GM19452 (cell line): ENCODE results near the gene CC2D1B.

ENCODE experiments used
- ATAC-seq: cut with Tn5 transposase; IDR thresholded peaks from one replicate; pipeline ENCODE4 v1.9.1; 2021; ENCODE audit not compliant: unreplicated experiment

CC2D1B gene

DNA sequence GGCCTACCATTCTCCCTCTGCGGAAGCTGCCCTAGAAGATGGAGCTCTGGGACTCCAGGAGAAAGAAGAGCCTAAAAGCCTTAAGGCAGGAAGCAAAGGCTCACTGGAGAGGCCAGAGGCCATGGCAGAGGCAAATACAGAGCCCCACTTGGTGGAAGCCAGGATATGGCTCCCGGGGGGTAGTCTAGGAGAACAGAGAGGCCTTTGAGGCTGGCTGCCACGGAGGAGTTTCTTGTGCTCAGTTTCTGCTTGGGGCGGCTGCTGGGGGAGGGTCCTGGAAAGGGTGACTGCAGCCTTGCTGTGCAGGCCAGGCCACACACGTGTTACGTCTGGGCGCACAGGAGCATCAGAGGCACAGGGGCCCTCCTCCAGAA is 5.4 kb downstream of the CC2D1B start:
- no peak for ATAC-seq

DNA sequence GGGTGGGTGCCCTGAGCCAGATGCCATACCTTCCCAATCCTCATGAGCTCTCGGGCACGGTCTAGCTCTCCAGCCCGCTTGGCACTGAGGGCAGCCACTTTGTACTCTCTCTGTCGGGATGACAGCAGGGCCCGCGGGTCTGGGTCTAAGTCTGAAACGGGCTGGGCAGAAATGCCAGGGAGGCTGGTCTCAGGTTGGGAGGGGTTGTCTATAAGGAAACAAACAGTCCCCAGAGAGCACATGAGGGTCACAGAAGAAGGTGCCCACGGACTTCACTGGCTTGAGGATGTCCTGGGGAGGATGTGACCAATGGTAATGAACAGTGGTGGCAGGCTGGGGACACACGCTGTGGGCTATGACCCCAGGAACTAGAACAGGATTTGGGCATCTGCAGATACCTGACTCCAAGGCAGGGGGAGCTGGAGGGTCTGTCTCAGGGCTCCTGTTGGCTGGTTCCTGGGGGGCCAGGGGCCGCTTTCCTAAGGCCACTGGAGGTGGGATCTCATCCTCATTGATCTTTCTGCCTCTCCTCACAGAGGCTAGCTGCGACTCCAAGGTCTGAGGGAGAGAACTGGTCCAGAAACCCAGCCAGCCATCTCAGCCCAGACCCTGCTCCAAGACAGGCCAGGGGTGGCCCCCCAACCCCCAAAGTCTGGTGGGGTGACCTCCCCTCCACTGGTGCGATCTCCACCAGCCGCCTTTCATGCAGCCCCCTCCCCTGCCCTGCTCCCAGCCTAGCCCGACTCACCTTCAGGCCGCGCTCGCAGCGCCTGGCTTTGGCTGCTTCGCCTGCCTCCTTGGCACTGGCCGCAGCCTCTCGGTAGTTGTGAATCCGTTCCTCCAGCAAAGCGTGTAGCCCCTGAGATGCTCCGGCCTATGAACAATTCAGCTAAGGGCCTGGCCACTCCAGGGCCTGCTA is 6.1 kb downstream of the CC2D1B start:
- no peak for ATAC-seq

DNA sequence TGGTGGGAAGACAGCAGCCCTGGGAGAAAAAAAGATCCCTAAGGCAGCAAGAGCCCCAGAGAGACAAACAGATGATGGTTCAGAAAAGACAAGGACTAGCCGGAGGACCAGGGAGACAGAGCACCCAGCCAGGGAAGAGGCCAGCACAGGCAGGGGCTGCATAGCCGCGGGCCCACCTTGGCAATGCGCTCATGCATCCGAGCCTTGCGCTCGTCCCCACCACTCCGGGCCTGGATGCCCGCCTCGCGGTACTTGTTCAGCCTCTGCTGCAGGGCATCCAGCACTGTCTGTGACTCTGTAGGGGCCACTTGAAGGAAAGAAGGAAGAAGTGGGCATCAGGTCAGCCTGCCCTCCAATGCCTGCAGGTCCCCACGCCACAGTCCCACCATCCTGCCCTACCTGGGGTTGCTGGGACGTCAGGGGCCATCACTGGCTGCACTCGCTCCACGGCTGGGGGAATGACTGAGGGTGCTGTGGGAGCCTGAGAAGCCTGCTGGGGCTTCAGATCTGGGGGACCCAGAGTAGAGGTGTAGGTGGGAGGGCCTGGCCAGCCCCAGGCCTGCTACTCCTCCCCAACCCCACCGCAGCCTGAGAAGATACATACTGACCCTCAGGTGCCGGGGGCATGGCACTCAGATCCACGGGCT is 7.0 kb downstream of the CC2D1B start:
- ATAC-seq: no peak

DNA sequence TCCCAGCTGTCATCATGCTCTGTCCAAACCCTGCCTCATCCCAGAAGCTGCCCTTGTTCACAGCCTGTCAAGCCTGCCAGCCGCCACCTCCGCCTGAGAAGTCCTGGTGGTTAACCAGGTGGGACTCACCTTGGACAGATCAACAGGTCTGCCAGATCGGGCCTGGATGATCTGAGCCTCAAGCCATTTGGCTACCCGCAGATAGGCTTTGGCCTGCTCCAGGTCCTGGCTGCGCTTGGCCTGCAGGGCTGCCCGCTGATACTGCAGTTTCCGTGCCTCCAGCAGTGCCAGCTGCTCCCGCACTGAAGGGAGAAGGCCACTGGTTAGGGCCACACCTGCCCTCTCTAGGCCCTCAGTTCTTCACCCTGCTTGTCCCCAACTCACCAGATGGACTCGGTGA is 8.6 kb downstream of the CC2D1B start:
- no peak for ATAC-seq

DNA sequence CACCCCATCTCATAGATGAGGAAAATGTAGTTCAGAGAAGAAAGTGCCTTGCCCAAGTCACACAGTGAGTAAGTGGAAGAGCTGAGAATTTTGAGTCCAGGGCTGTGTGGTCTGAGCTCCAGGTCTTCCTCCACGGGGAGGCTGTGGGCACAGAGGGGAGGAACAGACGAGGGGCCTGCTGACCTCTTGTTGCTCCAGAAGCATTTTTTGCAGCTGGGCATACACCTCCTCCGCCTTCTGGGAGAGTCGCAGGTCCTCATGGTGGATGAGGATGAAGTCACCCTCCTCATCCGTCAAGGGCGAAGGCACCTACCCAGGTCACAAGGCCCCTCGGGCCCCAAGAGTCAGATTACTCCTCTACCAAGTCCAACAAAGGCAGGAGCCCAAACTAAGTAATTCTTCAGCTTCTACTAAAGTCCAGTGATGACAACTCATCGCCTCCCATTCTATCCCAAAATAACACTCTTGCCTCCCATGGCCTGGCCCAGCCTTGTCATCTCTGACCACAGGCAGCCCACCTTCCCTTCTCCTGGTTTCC is 9.1 kb downstream of the CC2D1B start:
- ATAC-seq: no peak

DNA sequence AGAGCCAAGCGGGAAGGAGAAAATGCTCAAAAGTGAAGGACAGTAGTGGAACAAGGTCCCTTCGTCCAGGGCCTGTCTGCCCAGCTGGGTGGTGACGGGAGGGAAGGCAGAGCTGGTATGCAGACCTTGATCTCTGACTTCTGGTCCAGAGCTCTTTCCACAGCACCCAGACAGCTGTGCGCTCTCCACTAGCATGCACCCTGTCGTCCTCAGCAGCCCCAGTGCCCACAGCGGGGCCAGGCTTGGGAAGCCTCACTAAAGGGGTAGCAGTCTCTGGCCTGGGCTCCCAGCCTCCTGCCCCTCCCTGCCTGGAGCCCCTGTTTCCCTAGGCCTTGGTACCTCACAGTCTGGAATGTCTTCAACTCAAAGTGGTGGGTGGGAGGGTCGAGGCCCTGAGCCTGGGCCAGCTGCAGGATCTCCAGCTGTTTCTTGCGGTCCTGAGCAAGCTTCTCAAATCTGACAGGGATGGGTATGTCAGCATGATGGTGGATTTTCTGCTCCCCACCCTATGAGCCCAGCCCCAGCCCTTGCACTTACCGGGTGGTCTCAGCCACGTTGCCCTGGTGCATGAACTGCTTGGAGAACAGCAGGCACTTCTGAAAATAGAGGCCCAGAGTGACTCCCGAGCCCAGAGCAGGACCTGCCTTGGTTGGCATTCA is 10.0 kb downstream of the CC2D1B start:
- ATAC-seq: no peak

DNA sequence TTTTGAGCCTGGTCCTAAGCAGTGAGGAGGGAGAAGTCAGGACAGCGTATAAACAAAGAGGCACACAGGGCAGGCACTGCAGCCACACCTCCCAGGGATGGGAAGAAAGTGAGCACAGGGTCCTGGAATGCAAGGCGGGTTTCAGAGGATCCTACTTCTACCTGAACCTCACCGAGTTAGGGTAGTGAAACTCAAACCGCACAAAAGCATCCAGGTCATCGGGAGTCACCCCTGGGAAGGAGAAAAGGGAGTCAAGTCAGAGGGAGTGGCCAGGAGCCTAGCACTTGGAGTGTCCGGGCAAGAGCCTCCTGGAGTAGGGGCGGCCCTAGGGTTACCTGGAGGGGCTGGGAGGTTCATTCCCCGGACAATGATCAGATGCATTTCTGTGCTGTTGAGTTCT is 10.6 kb downstream of the CC2D1B start:
- ATAC-seq: no peak

DNA sequence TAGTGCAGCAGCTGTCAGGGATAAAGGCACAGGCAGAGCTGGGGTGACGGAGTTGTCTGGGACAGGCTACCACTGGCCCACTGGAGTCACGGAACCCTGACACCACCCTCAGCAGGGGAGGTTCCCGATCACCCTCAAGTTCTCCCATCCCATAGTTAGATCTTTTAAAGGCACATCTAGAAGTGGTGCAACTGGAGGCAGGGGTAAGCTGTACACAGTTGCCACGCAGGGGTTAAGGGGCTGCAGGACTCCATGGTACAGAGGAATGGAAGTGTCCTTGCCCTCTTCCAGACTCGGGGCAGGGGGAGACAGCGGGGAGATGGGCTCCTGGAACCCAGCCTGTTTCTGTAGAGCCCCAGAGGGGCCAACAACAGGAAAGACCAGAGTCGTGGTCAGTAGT is 13.3 kb downstream of the CC2D1B start:
- ATAC-seq: no peak

DNA sequence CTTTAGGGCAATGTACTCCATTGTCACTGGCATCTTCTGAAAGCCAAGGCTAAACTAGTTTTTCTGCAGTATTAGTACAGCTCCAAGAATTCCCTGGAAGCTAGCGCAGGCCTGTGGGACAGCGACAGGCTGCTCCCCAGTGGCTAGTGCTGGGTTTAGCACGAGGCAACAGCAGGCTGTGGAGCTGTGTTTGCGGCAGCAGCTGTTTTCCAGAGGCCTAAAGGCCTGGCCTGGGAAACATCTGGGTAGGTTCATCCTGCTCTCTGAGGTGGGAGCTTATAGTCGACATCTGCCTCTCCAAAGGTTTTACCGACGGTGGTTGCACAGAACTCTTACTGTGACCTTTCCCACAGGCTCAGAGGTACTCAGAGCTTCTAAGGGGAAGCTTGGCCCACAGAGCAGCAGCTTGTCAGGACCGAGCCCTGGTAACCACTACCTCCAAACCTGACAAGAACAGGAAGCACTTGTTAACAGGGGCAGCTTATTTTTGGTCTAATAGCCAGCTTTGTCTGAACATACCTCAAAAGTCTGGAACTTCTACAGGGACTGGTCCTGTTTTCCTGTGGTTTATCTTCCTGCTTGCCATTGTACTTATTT is 17.2 kb downstream of the CC2D1B start:
- ATAC-seq: no peak

DNA sequence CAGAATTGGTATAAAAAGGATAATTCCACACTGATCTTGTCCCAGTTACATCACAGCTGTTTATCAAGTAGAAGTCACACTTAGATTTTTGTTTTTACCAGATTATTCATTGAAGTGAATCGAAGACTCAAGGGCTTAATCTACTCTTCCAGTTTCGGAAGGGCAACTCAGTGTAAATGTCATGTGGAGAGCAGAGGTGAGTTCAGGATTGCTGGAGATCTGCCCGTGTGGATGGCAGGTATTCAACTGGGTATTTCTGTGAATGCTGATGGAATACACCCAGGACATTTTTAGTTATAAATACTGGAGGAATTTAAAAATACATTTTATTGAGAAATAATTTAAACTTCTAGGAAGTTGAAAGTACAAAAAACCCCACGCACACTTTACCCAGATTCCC is 19.4 kb downstream of the CC2D1B start:
- no peak for ATAC-seq

DNA sequence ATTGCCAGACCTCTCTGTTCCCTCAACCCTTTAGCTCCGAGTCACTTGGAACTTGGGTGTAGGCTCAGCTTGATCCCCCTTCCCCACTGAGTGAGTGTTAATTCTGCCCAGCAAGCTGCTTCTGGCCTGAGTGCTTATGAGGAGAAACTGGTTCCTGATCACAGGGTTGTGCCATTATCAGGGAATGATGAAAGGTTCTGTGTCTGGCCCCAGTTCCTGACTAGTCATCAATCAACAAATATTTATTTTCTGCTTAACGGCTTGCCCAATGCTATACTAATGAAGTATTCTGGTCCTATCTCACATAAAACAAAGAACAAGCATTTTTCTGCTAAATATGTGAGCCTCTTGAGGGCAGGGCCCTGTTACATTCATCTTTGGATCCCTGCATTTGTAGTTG is 20.8 kb downstream of the CC2D1B start:
- no peak for ATAC-seq

DNA sequence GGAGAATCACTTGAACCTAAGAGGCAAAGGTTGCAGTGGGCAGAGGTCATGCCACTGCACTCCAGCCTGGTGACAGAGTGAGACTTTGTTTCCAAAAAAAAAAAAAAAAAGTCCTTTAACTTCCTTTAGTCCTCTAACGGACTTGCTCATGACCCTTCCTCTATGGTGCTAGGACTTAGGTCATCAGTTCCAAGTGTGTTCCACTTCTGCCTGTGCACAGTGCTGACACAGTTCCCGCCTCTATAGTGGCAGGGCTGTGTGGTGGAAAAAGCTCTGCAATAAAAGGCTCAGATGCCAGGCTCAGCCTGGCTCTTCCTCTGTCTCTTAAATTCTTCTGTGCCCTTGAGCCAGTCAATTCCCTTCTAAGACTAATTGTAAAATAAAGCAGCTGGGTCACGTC is 22.0 kb downstream of the CC2D1B start:
- no peak for ATAC-seq

DNA sequence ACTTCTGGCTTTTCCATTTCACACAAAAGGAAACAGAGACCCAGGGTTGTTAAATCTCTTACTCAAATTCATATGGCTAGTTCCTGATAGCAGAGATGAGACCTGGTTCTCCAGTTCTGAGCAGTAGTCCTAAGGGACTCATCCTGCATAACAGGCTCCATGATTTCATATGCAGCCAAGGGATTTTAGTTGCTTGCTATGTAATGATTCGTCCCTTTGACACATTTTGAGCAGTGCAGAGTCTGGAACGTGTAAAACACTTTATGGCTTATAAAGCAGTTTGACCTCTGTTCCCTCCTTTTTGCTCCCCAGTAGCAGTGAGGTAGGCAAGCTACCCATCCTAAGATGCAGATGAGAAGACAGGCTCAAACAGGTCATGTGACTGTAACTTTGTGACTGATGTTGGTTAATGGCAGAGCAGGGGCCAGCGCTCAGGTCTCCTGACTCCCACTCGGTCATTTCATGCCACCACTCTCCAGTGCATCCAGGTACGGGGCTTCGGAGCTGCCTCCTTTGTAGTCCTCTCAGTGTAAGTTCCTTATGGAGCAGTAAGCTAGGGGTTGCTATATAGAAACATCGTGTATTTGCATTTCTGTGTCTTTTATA is 24.2 kb downstream of the CC2D1B start:
- no peak for ATAC-seq

DNA sequence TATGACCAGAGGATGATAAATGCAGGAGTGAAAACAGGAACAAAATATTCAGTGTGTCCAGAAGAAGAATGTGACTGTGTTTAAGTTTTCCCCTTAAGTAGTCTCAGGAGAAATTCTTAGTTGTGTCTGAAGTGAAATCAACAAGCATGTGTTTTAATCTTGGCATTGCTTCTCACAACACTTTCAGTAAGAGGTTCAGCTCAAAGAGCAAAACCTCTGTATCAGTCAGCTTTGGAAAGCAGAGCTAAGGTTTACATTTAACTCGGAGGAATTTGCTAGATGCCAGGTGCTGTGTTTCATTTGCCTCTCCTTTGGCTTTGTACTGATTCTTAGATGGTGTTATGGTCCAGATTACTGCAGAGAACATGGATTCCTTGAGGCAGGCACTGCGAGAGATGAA is 28.6 kb downstream of the CC2D1B start:
- ATAC-seq: no peak

DNA sequence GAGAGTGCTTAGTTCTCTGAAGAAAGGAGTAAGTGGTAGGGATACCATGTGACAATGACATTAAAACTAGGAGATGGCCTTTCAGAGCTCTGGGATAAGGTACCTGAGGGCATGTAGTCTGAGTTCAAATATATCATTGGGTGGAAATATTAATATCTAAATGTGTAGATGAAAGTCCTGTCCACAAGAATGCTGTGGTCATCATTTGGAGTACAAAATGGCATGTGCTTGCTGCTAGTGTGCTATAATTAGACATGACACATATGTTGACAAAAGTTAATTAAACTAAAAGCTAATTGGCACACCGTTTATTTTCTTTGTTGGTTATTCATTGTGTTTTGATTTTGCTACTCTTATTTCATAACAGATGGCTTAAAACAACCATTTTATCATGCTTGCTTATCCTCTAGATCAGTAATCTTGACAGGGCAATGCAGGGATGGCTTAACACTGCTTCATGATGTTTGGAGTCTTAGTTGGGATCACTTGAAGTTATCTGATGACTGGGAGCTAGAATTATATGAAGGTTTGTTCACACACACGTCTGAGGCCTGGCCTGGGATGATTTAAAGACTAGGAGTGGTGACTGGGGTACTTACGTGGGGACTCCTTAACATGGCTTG is 31.0 kb downstream of the CC2D1B start:
- no peak for ATAC-seq

DNA sequence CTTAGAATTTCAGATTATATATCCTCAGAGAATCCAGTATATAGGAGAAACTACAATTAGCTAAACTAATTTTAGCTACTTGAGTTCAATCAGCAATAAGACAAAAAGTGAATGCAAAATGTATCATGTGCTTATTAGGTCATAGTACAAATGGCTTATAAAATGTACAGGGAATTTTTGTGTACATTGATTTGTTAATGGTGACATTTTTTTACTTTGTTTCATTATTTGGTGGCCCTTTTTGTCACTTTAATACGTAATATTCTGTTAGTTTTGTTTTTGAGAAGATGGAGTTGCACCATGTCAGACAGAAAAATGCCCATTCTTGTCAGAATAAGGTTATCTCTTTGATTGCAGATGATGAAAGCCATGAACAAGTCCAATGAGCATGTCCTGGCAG is 33.6 kb downstream of the CC2D1B start:
- ATAC-seq: no peak

DNA sequence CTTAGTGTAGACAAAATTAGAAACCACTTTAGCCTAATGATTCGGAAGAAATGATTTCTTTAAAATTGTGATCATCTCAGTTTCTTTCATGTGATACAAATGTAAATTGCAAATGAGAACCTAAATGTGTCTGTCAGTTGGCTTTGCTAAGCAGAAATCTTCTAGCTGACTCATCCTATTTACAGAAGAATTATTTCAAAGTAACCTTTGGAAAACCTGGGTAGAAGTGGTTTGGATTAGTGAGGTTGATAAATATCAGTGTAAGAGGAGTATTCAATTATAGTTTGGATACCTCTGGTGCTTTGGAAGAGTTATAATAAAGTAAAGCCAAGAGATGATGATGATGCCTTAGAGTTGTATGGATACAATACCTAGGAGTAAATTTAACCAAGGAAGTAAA is 37.4 kb downstream of the CC2D1B start:
- ATAC-seq: no peak

DNA sequence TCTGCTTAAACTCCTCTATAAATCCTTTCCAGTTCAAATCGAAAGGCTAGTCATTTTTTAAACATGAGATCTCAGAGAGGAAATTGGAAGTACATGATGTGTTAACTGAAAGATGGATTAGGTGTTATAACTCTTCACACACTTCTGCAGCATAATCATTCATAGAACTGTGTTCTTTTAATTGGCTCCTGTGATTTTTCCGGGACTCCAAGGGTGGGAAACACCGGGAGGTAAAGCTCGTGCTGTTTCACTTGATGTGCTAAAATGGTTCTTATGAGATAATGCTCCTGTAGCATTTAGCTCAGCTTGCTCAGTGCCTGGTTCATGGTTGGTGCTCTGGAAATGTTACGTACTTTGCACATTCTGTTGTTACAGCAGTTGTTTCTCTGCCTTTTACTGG is 40.2 kb downstream of the CC2D1B start:
- no peak for ATAC-seq

DNA sequence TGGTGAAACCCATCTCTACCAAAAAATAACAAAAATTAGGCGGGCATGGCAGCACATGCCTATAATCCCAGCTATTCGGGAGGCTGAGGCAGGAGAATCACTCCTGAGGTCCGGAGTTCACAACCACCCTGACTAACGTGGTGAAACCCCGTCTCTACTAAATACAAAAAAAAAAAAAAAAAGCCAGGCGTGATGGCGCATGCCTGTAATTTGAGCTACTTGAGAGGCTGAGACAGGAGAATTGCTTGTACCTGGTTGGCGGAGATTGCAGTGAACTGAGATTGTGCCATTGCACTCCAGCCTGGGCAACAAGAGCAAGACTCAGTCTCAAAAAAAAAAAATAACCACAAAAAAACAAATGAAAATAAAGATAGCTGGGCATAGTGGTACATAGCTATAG is 42.3 kb downstream of the CC2D1B start:
- no peak for ATAC-seq

DNA sequence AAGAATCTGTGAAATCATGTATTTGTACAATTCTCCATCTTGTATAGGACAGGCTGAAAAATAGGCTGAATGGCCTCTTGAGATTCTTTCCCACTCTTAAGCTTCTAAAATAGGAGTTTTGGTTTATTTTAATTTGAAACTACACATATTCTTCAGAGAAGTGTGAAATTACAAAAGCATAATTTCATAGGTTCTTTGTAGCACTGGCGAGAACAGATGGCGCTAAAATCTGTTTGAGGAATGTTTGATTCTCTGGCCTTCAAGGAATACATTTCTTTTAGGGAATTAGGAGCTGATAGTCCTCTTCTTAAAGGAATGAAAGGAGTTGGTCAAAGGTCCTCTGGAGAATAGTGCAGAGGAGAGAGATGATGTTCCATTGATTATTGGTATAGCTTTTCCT is 44.9 kb downstream of the CC2D1B start:
- ATAC-seq: no peak
